Ishikawa (cell line): Measurements from ENCODE around the gene ING3.

Experiments
- CEBPB ChIP-seq: IDR thresholded peaks from 2 replicates; pipeline ENCODE4 v1.6.1; 2012
- EP300 ChIP-seq: IDR thresholded peaks from 2 replicates; pipeline ENCODE4 v1.6.1; 2012; ENCODE audit warnings: borderline replicate concordance
- FOXM1 ChIP-seq: IDR thresholded peaks from 2 replicates; pipeline ENCODE4 v1.6.1; 2012; ENCODE audit warnings: low read depth, borderline replicate concordance
- MAX ChIP-seq: IDR thresholded peaks from 2 replicates; pipeline ENCODE4 v1.6.1; 2012
- NFIC ChIP-seq: IDR thresholded peaks from 2 replicates; pipeline ENCODE4 v1.6.1; 2012
- RAD21 ChIP-seq: IDR thresholded peaks from 2 replicates; pipeline ENCODE4 v1.6.1; 2012; ENCODE audit warnings: low read depth
- REST ChIP-seq: IDR thresholded peaks from 2 replicates; pipeline ENCODE4 v1.6.1; 2012; ENCODE audit warnings: low read depth, mild to moderate bottlenecking
- TAF1 ChIP-seq: IDR thresholded peaks from 2 replicates; pipeline ENCODE4 v1.6.1; 2012; ENCODE audit warnings: low read depth, mild to moderate bottlenecking
- TCF12 ChIP-seq: IDR thresholded peaks from 2 replicates; pipeline ENCODE4 v1.6.1; 2012; ENCODE audit warnings: low read depth
- TEAD4 ChIP-seq: IDR thresholded peaks from 2 replicates; pipeline ENCODE4 v1.6.1; 2012
- YY1 ChIP-seq: IDR thresholded peaks from 2 replicates; pipeline ENCODE4 v1.6.1; 2012; ENCODE audit warnings: low read depth
- ZBTB7A ChIP-seq: IDR thresholded peaks from 2 replicates; pipeline ENCODE4 v1.6.1; 2012; ENCODE audit warnings: low read depth

GRCh38 chr7:120994512-120995410 is 44.2 kb downstream of the ING3 start:
- TF ChIP-seq FOXM1 (no peak), CEBPB (no peak), RAD21 (no peak), TEAD4 (no peak), EP300 (no peak), ZBTB7A (no peak), NFIC (no peak), MAX (no peak), YY1 (no peak), REST (no peak), TCF12 (no peak), TAF1 (no peak)
